ENCODE results near the gene GPS1. TPM values are rescaled to one million over a fixed set of nuclear protein-coding genes. Genes with fewer than 3 reads are reported as not detected.

Gene GPS1
- total and polyA plus RNA-seq, 2 of the 4 experiments (the other 2 are of a cell fraction): 157 to 181 TPM

DNA sequence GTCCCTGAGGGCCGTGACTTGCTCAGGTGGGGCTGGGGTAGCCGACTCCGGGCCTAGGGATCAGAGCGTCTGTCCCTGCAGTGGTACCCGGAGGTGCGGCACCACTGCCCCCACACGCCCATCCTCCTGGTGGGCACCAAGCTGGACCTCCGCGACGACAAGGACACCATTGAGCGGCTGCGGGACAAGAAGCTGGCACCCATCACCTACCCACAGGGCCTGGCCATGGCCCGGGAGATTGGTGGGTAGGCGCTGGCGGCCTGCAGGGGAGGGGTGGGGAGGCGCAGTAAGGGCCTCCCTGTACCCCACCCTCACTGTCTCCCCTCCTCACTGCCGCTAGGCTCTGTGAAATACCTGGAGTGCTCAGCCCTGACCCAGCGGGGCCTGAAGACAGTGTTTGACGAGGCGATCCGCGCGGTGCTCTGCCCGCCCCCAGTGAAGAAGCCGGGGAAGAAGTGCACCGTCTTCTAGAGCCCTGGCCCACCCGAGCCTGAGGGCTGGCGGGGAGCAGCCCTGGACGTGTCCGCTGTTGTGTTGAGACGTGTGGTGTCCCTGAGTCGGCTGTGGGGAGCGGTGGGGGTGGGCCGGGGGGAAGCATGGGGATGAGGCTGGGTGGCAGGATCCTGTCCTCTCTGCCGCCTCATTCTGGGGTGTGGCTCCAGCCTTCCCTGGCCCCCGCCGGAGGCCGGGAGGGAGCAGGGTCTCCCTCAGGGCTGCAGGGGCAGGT lies 18.2 kb upstream of the GPS1 start:
- Histone ChIP-seq H4K8ac (ENCODE audit: low read depth in 2 of 2, low read length in 2 of 2) (no peak overlapping the region), H2AFZ (replicated peaks; ENCODE audit: low read length, poor library complexity) (no peak overlapping the region), H4K20me1 (ENCODE audit: insufficient read depth, low read length) (peaks cover 5% of the 10 kb centered on the region), H3K9me1 (ENCODE audit: insufficient read depth, low read length) (0 out of 2 replicates have a peak, but pooled peaks cover 7% of the 10 kb centered on the region), H3K27ac (ENCODE audit: insufficient read depth, low read length) (no peak overlapping the region), H3K36me3 (ENCODE audit: control insufficient read depth, insufficient read depth, low read length) (no peaks in the 10 kb centered on the region; the same call in 1 of the 2 replicates), H3K23ac (ENCODE audit: low read depth, low read length) (no peak overlapping the region), H3K56ac (ENCODE audit: extremely low read depth, insufficient read depth, low read length) (no peak overlapping the region), H3K4me2 (ENCODE audit: low read depth, low read length) (no peak overlapping the region), H2AK5ac (ENCODE audit: low read depth, low read length) (no peak overlapping the region), H3K27me3 (ENCODE audit: control insufficient read depth, insufficient read depth, low read length) (no peaks in the 10 kb centered on the region), H4K5ac (ENCODE audit: low read depth, low read length) (no peak overlapping the region), H2BK15ac (ENCODE audit: low read depth, low read length) (no peak overlapping the region), H2AK9ac (replicated peaks; ENCODE audit: low read depth, low read length, poor library complexity) (peak overlapping the region; percentile 42), H3K18ac (ENCODE audit: low read depth, low read length) (no peak overlapping the region), H3K79me1 (ENCODE audit: low read depth in 1 of 2, low read length in 2 of 2) (peaks cover 7 to 12% of the 10 kb centered on the region in 2 experiments), H3K9me3 (ENCODE audit: control insufficient read depth, insufficient read depth, low read length) (no peaks in the 10 kb centered on the region), H3K4ac (ENCODE audit: low read depth, low read length) (no peak overlapping the region), H2BK120ac (ENCODE audit: low read depth, low read length) (no peak overlapping the region), H2BK20ac (ENCODE audit: low read depth, low read length) (no peak overlapping the region), H3K9ac (ENCODE audit: low read depth, low read length) (no peak overlapping the region), H2BK5ac (ENCODE audit: low read depth, low read length, poor library complexity, severe bottlenecking) (no peak overlapping the region), H3K4me1 (ENCODE audit: control insufficient read depth, insufficient read depth, low read length) (peaks cover 11% of the 10 kb centered on the region), H4K91ac (ENCODE audit: insufficient read depth, low read depth, low read length) (no peak overlapping the region), H3K4me3 (ENCODE audit: insufficient read depth, low read depth, low read length) (no peak overlapping the region), H3K14ac (replicated peaks; ENCODE audit: low read depth, low read length) (no peak overlapping the region)
- no peak for DNase-seq
- WGBS, 2 experiments (ENCODE audit: extremely low coverage in 2 of 2, insufficient read length in 1 of 2): 92% methylated on average over 11 of the region's 38 CpGs; no CpG with 5 or more reads in 1 of the 2 experiments
- intact Hi-C loops (cut with micrococcal nuclease) (loop anchor here (10.0 kb wide), 1 partner anchor 291 kb away; no protein-coding TSS in a partner anchor), dilution Hi-C loops (cut with HindIII; ENCODE audit: low sequenced_read_pairs, unreplicated experiment) (no loop called here), in situ Hi-C loops (cut with MboI; ENCODE audit: low sequenced_read_pairs) (loop anchor here (5.0 kb wide), 1 partner anchor 124 kb away; no protein-coding TSS in a partner anchor)
- no peak for ATAC-seq (ENCODE audit: low read depth)
- ChIA-PET POLR2A (ENCODE audit: unreplicated experiment) (no interaction called here), CTCF (no interaction called here)
- no TSS peak for BruUV-seq (replicated peaks)
- TF ChIP-seq RFX5 (IDR thresholded peaks at IDR 0.05; ENCODE audit: low read depth, low read length): no peak
- no peak for TF ChIP-seq MAFK (IDR thresholded peaks at IDR 0.05; ENCODE audit: low read depth, low read length)
- TF ChIP-seq RAD21 (IDR thresholded peaks at IDR 0.05; ENCODE audit: low read length): no peak
- no peak for TF ChIP-seq USF2 (IDR thresholded peaks at IDR 0.05; ENCODE audit: low read depth, low read length)
- TF ChIP-seq MAZ (IDR thresholded peaks at IDR 0.05; ENCODE audit: borderline replicate concordance, low read depth, low read length): no peak
- no peak for TF ChIP-seq CHD1 (IDR thresholded peaks at IDR 0.05; ENCODE audit: low read depth, low read length)
- no peak for TF ChIP-seq NFE2L2 (IDR thresholded peaks at IDR 0.05; ENCODE audit: low read depth, low read length)
- no peak for TF ChIP-seq RCOR1 (IDR thresholded peaks at IDR 0.05; ENCODE audit: insufficient replicate concordance, low read length)
- TF ChIP-seq MXI1 (IDR thresholded peaks at IDR 0.05; ENCODE audit: borderline replicate concordance, low read depth, low read length): no peak
- TF ChIP-seq, protein P1, sequence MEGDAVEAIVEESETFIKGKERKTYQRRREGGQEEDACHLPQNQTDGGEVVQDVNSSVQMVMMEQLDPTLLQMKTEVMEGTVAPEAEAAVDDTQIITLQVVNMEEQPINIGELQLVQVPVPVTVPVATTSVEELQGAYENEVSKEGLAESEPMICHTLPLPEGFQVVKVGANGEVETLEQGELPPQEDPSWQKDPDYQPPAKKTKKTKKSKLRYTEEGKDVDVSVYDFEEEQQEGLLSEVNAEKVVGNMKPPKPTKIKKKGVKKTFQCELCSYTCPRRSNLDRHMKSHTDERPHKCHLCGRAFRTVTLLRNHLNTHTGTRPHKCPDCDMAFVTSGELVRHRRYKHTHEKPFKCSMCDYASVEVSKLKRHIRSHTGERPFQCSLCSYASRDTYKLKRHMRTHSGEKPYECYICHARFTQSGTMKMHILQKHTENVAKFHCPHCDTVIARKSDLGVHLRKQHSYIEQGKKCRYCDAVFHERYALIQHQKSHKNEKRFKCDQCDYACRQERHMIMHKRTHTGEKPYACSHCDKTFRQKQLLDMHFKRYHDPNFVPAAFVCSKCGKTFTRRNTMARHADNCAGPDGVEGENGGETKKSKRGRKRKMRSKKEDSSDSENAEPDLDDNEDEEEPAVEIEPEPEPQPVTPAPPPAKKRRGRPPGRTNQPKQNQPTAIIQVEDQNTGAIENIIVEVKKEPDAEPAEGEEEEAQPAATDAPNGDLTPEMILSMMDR (conservative IDR thresholded peaks at IDR 0.05; ENCODE audit: low read depth, low read length): no peak
- TF ChIP-seq BHLHE40 (IDR thresholded peaks at IDR 0.05; ENCODE audit: low read depth, low read length): no peak
- no peak for TF ChIP-seq CEBPB (IDR thresholded peaks at IDR 0.05; ENCODE audit: low read depth, low read length)
- TF ChIP-seq FOS (IDR thresholded peaks at IDR 0.05; ENCODE audit: low read depth, low read length): no peak
- TF ChIP-seq POLR2A (IDR thresholded peaks at IDR 0.05; ENCODE audit: low read depth, low read length): no peak
- TF ChIP-seq, protein P2, sequence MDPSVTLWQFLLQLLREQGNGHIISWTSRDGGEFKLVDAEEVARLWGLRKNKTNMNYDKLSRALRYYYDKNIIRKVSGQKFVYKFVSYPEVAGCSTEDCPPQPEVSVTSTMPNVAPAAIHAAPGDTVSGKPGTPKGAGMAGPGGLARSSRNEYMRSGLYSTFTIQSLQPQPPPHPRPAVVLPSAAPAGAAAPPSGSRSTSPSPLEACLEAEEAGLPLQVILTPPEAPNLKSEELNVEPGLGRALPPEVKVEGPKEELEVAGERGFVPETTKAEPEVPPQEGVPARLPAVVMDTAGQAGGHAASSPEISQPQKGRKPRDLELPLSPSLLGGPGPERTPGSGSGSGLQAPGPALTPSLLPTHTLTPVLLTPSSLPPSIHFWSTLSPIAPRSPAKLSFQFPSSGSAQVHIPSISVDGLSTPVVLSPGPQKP (IDR thresholded peaks at IDR 0.05; ENCODE audit: borderline replicate concordance, low read depth, low read length): no peak

Measured in IMR-90 (cell line).